IPS DF 19.7 (cell line): Measurements from ENCODE around the gene SFMBT1.

Source experiments
- DNase-seq: peaks from one replicate; pipeline ENCODE4 v3.0.0-alpha.2; 2013; ENCODE audit warnings: low read depth, low spot score

SFMBT1 gene

DNA sequence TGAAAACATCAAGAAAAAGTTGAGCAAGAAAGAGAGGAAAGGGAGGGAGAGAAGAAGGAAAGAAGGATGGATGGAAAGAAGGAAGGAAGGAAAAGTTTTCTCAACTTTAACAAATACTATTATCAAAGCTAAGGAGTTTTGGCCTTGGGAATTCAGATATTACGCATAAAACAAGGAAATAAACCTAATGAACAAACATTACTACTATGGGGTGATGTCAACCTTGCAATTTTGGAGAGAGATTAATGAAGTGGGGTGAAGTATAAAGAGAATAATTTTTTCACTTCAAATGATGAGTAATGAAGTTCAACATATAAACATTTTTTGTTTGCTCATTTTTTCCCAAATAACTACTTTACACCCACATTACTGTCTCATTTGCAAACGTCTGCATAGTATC, 55.2 kb downstream of the SFMBT1 start:
- DNase-seq: no peak

DNA sequence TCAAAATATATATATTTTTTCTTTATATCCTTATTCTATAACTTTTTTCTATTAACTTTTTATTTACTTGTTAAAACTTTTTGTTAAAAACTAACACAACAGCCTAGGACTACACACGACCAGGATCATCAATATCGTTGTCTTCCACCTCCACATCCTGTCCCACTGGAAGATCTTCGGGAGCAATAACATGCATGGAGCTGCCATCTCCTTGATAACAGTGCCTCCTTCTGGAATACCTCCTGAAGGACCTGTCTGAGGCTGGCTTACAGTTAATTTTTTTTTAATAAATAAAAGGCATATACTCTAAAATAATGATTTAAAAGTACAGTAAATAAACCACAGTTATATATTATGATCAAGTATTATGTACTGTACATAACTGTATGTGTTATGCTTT, 58.9 kb downstream of the SFMBT1 start:
- peak; percentile 25 for DNase-seq

DNA sequence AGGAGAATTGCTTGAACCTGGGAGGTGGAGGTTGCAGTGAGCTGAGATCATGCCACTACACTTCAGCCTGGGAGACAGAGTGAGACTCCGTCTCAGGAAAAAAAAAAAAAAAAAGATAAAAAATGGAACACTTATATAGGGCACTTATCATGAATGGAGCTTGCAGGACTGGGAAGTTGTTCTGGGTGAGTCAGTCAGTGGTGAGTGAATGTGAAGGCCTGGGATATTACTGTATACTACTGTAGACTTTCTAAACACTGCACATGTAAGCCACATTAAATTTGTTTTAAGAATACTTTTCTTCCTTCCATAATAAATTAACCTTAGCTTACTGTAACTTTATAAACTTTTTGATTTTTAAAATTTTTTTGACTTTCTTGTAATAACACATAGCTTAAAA, 59.8 kb downstream of the SFMBT1 start:
- DNase-seq: no peak

DNA sequence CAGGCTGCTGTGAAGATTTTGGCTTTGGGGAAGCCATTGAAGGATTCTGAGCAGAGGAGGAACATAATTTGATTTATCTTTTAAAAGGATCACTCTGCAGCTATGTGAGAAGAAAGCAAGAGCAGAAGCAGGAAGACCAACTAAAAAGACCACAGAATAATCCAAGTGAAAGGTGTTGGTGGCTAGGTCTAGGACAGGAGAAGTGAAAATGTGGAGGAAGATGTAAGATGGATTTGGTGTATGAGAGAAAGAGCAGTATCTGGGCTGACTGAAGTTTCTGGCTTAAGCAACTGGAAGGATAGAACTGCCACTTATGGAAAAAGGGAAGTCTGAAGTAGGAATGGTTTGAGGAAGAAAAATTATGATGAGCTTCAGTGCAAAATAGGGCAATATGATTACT, 62.0 kb downstream of the SFMBT1 start:
- no peak for DNase-seq

DNA sequence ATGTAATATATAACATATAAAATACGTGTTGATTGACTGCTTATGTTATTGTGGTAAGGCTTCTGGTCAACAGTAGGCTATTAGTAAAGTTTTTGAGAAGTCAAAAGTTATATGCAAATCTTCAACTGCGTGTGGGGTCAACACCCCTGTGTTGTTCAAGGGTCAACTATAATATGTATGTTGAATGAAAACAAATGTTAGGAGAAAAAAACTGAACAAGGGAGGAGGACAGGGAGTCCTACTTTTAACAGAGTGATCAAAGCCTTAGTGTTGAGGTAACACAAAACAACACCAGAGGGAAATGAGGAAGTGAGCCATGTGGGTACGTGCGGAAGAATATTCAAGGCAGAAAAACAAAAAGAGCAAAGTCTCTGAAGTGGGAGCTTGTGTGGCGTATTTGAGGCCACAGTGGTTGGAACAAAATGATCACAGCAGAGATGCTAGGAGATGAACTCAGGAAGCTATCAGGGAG, 62.5 kb downstream of the SFMBT1 start:
- DNase-seq: no peak

DNA sequence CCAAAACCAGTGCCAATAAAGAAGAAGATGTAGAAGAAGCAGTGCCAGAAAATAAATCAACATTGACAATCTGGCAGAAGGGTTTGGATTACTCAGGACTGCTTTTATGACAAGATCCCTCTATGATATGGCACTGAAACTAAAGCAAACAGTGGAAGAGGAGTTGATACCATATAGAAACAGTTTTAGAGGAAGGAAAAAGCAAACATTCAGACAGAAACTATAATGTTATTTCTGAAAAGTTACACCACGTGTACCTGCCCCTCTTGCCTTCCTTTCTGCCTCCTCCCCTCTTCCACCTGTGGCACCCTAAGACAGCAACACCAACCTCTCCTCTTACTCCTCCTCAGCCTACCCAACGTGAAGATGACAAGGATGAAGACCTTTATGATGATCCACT, 63.0 kb downstream of the SFMBT1 start:
- DNase-seq: no peak

DNA sequence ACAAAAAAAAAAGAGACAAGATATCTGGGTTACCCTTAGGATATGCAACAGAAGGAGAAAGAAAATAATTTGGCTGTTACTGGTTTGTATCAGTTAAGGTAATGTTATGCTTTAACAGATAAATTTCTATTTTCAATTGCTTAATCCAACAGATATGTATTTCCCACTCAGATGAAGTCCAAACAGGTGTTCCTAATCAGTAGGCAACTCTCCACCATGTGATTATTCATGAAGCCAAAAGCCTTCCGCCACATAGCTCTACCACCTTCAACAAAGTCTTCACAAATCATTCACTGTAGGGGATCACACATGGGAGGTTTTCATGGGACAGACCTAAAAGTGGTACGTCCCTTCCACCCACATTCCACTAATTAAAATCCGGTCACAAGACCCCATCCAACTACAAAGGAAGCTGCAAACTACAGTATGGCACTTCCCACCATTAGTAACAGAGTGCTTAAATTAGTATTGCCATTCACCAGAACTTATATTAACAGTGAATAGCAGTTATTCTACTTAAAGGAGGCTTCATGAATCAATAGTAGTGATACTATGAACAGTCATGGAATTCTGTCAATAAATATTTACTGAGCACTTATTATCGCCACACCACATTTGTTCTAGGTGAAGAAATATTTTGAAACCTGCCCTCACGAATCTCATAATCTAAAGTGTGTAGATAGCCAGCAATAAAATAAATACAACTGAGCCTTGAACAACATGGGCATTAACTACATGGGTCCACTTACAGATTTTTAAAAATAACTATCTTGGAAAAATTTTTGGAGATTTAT, 66.5 kb downstream of the SFMBT1 start:
- no peak for DNase-seq

DNA sequence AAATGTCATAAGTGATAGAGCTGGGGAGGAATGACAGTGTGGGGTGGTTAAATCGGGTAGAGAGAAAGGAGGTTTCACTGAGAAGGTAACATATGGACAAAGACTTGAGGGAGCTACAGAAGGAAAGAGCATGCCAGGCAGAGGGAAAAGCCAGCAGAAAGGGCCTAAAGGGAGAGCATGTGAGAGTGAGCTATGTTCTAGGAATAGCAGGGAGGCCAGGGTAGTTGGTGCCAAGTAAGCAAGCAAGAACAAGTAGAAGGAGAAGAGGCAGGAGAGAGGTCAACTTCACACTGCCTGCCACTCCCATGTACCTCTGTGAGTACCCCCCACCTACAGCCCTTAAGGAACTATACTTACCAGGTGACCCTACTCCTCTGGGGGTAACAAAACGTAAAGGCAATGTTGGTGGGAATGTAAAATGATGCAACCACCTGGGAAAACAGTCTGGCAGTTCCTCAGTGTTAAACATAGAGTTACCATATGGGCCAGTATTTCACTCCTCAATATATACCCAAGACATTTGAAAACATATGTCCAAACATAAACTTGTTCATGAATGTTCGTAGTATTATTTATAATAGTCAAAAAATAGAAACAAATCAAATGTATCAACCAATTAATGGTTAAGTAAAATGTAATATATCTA, 67.6 kb downstream of the SFMBT1 start:
- DNase-seq: no peak

DNA sequence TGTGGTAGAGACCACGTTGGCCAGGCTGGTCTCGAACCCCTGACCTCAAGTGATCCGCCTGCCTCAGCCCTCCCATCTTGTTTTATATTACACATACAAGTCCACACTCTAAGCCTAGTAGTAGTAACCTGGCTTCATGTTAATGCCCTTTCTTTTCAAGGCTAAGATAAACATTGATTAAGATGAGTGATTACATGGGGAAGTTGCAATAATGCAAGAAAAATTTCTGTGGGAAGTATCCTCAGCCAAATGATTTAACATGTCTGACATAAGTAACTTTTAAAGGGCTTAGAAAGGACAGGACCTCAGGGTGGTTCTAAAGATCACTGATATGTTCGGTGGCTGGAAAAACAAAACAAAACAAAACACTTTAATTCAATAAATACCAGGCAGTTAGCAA, 72.1 kb downstream of the SFMBT1 start:
- DNase-seq: no peak

DNA sequence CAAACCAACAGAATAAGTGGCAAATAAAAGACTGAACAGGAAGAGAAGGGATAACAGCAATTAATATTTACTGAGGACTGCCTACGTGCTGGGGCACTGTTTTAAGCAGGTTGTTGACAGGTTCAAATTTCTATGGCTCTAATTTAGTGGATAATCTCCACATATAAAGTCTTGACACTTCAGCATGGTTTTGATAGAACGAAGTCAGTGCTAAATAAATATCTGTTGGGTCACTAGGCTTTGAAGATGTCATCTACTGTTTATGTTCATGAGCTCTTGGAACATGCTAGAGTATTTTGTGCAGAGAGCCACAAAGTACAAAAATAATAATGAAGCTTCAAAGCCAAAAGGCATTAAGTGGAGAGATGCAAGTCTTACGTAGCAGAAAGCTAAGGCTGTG, 74.0 kb downstream of the SFMBT1 start:
- DNase-seq: no peak

DNA sequence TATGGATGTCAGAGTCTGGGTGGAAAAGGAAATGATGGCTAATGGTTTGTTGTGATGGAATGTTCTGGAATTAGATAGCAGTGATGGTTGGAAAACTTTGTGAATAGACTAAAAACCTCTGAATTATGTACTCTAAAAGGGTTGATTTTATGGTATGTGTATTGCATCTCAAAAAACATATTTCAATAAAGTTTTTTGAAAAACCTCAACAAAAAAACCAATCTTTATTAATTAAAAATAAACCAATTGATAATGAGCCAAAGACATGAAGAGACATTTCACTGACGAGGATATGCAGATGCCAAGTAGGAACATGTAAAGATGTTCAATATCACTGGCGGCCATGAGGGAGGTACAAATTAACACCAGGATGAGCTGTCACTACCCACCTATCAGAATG, 78.5 kb downstream of the SFMBT1 start:
- no peak for DNase-seq

DNA sequence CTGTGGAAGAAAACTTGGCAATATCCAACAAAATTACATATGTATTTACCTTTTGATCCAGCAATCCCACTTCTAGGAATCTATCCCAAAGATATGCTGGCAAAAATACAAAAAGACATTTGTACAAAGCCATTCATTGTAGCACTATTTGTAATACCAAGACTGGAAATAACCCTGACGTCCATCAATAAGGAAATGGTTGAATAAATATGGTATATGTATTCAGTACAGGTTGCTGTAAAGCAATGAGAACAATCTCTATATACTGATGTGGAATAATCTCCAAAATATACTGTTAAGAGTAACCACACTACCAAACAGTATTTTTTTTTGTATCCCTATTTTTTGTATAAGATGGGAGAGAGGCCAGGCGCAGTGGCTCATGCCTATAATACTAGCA, 83.7 kb downstream of the SFMBT1 start:
- no peak for DNase-seq

DNA sequence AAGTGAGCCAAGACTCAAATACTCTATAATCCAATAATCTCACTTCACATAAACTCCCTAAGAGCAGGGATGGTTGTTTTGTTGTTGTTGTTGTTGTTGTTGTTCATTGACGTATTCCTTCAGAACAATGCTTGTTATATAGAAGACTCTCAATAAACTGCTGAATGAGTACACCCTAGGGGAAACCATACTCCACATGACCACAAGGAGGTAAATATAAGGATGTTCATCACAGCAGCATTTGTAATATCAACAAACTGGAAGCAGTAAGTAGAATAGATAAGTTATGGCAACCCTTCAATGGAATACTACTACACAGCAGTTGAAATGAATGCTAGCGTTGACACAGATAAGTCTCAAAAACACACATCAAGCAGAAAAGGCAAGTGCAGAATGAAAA, 86.1 kb downstream of the SFMBT1 start:
- no peak for DNase-seq

DNA sequence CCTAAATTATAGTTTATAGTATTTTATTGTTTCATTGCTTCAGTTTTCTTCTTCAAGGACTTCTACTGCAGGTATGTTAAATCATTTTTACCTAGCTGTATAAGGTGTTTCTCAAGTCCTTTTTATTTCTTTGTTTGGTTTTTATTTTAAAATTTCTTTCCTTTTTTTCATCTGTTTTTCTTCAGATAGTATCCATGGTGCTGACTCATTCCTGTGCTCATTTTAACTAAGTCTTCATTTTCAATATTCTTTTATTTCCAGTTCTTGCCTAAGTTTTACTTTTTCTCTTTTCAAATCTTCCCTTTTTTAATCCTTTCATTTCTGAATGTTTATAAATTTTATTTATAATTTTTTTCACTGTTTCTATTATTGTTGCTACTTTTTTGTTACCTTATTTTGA, 106.3 kb downstream of the SFMBT1 start:
- DNase-seq: no peak

DNA sequence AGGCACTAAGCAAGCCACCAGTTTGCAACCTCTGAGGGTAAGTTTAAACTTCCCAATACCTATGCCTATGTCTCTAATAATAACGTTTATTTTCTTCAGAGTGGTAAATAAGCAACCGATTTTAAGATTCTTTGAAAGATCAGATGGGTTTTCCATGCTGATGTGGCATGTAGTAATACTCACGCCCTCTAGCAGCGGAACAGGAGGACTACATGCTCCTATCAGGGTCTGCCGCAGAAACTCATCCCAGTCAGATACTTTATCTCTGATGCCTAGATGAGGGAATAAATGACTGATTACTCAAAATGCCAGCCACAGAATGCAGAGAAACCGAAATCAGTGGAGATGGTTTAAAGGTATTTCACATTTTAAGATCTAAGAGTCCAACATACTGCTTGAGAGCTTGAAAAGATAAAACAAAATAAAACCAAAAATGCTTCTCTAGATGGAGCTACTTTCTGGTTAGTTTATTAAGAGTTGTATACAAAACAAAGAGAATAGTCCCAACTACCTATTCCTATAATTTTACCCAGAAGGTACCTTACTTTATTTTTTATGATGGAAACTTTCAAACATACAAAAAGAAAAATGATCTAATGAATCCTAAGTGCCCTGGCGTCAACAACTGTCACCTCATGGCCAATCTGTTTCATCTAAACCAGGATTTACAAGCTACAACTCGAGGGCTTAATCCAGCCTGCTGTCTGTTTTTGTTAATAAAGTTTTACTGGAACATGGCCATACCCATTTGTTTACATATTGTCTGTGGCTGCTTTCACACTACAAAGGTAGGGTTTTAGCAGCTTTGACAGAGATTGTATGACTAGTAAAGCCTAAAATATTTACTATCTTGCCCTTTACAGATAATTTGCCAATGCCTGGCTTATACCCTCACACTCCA, 111.0 kb downstream of the SFMBT1 start:
- DNase-seq: peak; percentile 17

DNA sequence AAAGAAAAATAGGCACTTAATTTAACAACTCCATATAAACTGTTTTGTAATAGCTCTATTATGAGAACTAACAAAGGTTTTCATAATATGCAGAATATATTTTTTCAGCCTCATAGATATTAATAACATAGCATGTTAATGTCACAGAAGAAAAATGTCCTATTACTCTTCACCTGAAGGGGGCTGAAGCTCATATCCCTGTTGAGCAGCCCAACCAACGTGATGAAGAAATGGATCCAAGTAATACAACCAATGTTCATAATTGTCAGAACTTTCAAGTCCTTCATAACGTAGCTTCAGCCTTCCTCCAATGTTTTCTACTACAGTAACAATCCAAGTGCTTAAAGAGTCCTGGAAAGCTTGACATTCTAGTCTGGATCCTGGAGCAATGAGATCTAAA, 114.0 kb downstream of the SFMBT1 start:
- DNase-seq: no peak

DNA sequence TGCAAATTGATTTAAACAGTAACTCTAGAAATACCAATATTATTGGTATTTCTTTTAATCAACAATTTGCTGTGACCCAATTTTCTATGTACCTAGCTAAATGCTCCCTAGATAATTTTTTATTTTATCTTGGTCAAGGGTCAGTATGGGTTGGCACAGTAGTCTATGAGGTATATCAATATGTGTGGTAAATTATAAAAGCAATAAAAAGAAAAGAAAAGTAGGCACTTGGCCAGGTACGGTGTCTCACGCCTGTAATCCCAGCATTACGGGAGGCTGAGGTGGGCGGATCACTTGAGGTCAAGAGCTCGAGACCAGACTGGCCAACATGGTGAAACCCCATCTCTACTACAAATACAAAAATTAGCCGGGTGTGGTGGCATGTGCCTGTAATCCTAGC, 114.5 kb downstream of the SFMBT1 start:
- no peak for DNase-seq

DNA sequence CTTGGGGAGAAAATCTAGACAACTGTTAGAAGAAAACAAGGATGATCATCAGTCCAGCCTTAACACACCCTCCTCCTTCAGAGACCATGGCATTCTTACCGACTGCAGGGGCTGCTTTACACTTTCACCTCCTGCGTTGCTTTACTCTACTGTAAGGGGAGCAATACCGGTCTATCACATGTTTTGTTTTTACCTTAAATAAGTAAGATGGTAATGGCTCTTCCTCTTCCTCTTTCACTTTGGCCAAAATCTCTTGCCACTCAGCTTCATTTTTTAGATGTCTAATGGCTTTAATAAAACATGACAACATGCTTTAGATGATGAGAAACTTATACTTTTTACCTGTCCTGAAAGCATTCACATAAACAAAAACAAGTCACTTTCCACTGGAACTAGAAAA, 115.1 kb downstream of the SFMBT1 start:
- no peak for DNase-seq

DNA sequence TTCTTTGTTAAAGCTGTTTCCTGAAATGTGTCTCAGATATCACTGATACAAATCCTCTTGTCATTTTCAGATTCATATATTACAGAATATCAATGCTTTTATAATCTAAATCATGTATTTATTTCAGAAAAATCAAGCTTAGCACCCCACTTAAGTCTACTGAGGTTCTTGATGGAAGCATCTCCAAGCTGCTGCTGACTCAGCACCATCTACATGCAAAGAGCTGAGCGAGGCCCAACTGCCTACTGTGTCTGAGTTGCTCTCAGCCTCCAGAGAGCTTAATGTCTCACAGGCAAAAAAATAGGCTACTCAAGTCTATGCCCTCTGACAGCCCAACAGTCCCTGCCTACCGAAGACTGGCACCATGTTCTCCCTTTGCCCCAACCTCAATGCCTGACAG, 119.3 kb downstream of the SFMBT1 start:
- no peak for DNase-seq

DNA sequence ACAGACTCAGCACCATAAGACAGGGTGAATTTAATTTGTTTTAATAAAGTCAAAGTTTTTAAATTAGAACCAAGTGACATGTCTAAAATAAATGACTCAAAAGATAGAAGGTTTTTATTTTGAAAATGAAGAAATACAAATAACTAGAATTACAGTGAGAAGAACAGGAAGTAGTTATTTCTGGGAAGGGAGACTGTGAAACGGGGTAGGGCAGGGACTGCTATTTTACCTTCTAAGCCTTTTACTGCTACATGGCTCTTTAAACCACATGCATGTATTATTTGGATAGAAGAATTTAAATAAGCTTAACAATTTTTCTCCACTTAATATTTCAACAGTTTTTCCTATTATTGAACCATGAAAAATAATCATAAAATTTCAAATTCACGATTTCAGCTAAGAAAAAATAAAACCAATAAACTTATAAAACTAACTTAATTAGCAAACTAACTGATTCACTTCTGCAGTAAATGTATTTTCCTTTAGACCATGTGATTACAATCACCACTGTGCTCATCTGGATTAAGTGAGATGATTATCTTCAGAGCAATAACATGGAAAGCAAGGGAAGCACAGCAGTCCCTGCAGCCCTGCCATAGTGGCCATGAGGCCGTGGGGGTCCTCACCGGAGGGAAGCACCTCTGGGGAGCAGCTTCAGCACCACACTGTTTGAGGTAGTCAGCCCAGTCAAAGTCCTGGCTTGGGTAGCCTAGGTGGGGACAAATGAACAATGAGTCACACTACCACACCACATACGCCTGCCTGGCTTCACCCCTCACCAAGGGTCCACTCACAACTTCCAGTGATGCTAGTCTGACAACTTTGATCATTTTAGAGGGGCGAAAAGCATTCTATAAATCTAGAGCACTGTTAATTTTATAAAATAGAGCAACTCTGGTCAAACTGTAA, 120.2 kb downstream of the SFMBT1 start:
- no peak for DNase-seq

DNA sequence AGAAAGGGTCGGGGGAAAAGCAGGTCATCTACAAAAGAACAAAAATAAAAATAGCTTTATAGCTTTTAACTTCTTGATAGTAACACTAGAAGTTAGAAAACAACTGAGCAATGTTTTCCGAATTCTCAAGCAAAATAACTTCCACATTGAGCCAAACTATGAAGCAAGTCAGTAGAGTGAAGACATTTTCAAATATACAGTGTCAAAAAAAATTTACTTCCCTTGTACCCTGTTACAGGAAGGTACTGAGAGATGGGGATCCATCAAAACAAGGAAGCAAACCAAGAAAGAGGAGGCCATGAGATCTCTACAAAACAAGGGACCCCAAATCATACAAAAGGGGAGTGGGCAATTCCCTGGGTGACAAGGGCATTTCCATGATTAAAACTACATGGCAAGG, 121.9 kb downstream of the SFMBT1 start:
- no peak for DNase-seq
